NCI-H226 (cell line): ENCODE measurements around the gene CLDN8.

Source experiments
- DNase-seq: peaks from one replicate; pipeline ENCODE4 v3.0.0-alpha.2; 2015

Gene CLDN8

DNA sequence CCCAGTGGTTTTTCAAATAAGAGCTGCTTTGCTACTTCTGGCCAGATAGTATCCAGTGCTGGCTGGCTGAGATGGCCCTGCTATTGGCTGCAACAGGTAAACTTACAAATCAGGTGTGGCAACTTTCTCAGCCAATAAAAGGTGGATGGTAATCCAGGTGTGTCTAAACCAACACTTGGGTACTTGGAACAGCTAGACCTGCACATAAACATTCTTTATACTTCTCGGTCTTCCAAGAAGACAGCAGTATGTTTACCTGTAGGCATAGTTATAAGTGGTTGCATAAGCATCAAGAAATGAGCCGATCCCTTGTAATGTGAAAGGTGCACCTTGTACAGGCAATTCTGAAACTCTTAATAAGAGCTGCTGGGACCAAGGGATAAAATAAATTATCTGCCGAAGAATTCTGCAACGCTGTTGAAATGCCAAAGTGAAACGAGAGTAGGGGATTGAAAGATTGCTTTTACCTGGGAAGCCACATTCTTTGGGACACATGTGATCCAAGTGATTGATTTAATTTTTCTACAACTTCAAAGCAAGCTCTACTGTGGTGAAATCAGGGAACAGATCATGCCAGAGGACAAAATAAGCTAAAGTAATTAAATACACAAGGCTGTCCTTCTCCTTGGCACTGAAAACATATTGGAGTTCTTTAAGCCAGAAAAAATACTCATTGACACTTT is at the start of gene CLDN8:
Gene CLDN8, minus strand, starts transcription at position 57 of the 683 bp plus-strand sequence. CDS start 172 bp downstream, outside the sequence.
- DNase-seq: no peak

DNA sequence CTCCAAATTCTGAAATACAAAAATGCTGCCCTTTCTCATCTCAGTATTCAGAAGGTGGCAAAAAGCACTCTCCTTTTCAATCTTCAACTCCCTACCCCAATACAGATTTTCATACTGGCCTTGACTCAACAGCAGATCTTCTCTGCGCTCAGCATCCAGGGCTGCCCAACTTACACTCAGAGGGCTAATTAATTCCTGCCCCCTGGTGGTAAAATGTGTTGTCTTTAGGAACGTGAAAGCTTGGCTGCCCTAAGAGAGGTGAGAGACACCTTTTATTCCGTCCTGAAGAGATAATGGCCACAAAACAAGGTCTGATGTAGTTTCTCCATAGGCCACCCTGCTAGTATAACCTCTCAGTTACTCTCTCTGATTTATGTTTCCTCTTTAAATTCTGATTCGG is 41.9 kb upstream of the CLDN8 start:
- peak; percentile 18 for DNase-seq

- no peak for DNase-seq
Observed at GRCh38 chr21:30256100-30256499, 40.2 kb upstream of the CLDN8 start.

GRCh38 chr21:30255679-30256078 is 39.8 kb upstream of the CLDN8 start:
- DNase-seq: no peak

- peak; percentile 68 for DNase-seq
Observed at GRCh38 chr21:30251781-30252180, 35.9 kb upstream of the CLDN8 start.

DNA sequence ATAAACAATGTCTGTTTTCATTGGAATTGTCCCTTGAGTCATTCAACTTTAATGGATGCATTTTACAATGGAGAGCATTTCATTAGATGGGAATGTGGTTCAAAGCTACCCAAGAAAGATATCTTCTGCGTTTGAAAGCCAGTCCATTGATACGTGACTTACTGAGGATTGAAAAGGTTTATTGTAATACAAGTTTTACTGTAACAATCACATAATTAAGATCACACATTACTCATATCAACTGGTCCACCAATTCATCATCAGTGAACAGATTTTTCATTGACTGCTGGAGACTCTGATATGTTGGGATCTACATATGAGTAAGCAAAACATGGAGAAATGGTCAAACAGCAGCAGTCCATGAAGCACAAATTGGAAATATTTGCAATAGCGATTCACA is 34.0 kb upstream of the CLDN8 start:
- no peak for DNase-seq

GRCh38 chr21:30248844-30249243 is 32.9 kb upstream of the CLDN8 start:
- no peak for DNase-seq

DNA sequence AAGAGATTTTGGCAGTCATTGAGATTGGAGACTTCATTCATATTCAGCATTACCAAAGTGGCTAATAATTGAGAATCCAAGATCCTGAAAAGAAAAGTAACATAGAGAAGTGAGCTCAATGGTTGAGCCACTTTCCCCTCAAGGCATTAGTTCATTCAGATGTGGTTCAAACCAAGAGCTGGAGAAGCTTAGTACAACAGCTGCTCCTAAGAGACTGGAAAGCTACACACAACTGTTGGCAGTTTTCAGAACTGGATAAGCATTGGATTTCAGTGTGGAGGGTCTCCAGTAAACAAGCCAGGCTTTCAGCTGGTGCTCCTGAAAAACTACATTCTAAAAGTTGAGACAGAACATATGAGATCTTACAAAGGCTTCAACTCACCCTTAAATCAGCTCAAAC is 29.2 kb upstream of the CLDN8 start:
- DNase-seq: no peak

DNA sequence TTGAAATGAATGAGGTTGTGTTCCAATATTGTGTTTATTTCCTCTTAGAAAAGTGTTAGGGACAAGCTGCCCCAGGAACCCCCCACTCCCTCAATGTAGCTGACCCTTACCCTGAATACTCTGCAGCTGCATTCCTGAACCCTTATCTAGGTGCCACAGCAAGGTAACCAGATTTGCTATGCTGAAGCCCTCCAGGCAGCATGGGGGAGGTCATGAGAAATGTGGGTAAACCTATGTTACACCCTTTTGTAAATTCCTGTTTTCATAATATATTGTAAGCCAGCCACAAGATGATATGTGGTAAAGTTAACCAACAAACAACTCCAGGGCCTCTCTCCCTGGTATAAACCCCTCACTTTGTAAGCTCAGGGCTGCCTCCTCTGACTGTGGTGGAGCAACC is 27.8 kb upstream of the CLDN8 start:
- DNase-seq: peak; percentile 16

- peak; percentile 59 for DNase-seq
Observed at GRCh38 chr21:30240661-30241060, 24.8 kb upstream of the CLDN8 start.

GRCh38 chr21:30238168-30238567 is 22.3 kb upstream of the CLDN8 start:
- no peak for DNase-seq

- DNase-seq: peak; percentile 40
Observed at GRCh38 chr21:30234643-30235042, 18.7 kb upstream of the CLDN8 start.

DNA sequence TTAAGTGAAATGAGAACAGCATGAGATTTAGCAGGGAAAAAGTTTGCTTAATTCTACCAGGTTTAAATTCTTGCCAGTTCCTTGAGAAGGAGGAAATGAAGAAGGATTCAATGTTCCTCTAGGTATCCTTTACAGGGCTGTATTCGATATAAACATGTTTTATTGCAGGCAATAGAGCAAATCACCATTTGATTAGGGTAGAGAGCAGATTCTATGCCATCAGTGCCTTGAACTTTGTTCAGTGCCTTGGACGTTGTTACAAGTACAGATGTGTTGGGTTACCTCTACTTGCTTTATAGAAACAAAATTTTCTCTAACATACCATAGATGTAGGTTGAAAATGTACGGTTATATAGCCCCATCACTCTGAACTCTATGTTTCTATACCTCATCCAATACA is 18.2 kb upstream of the CLDN8 start:
- DNase-seq: no peak

DNA sequence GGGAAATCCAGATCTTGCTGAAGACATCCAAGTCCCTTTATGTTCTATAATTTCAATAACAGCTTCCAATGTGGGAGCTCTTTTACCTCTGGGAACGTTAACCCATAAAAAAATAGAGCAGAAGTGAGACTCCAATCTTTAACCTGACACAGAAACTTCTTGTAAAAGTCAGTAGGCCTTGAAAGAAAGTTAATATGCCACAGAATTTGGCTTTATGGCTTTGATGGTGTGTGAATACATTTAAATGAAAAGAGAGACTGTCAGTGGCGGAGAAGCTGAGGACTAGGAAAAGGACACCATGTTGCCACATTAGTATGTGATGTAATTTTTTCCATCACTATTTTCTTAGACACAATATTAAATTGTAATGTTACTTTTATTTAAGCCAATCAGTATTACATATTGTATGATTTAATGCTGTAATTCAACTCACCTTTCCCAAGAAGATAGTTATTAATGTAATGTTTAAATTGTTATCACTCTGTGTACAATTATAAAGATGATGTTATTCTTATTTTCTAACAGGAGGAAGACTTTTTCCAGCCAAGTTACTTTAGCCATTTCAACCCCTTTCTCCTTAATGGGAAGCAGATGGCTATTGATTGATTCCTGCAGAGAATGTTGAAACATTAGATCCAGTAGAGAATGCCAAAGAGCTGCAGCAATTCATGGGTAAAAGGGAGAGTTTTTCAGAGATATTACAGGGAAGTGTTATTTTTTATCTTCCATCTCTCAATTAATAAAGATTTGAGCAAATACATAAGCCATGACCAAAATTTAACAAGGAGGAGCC is 17.5 kb upstream of the CLDN8 start:
- no peak for DNase-seq

DNA sequence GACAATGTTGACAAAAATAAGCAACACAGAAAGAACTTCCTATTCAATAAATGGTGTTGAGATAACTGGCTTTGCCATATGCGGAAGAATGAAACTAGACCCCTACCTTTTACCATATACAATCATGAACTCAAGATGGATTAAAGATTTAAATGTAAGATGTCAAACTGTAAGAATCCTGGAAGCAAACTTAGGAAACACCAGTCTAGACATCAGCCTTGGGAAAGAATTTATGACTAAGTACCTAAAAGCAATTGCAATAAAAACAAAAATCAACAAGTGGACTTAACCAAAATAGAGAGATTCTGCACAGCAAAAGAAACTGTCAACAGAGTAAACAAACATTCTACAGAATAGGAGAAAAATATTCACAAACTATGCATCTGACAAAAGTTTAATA is 16.1 kb upstream of the CLDN8 start:
- DNase-seq: no peak

DNA sequence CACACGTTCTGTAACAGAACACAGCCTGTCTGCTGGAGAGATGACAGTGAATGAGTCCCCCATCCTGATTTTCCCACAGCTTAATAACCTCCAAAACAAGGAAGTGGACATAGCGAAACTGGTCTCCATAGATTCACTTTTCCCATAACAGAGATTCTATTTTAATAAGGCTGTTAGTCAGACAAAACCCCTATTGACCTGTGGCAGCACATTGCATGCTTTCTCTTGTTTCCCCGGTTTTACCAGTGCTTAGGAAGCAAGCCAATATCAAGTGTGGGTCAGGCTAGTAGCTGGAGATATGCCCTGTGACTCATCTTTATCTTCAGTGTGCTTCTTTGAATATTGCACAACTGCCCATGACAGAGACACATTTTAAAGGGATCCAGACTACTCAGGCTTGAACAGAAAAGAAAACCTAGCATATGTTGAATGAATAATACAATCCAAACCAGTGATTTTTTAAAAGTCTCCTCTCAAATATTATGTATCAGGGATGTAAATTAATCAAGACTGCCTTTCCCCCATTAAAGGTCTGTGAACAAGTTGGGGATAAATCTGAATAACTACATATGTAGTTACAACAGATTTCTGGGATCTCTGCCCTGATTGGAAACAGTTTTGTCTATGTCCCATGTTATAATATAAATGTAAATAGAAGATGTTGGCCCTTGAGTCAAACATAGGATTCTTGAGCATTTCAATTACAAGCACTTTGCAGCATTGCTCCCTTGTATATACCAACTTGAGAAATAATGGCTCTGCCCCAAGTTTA is 11.9 kb upstream of the CLDN8 start:
- DNase-seq: peak; percentile 95

- no peak for DNase-seq
Observed at GRCh38 chr21:30227128-30227527, 11.2 kb upstream of the CLDN8 start.

GRCh38 chr21:30223596-30223995 is 7.7 kb upstream of the CLDN8 start:
- no peak for DNase-seq

GRCh38 chr21:30222724-30223123 is 6.8 kb upstream of the CLDN8 start:
- DNase-seq: no peak

- DNase-seq: no peak
Observed at GRCh38 chr21:30211071-30211470, 4.8 kb downstream of the CLDN8 start.

DNA sequence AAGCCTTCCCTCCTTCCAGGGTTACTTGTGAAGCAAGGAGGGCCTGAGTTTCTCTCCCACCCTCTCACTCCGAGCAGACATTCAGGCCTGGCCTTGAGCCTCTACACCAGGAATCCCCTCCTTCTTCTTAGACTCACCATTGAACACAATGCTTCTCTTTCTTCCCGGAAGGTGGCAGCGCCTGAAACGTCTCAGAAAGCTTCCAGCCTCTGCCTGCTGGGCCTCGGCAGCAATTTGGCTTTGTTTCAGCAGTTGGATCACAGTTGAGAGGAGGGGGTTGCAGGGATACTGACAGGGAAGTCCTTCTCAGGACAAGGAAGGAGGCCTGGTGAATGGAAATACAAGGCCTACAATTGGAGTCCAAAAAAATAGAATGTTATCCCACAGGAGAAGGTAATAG is 6.3 kb downstream of the CLDN8 start:
- DNase-seq: no peak

- DNase-seq: no peak
Observed at GRCh38 chr21:30207252-30207579, 8.7 kb downstream of the CLDN8 start.

GRCh38 chr21:30206551-30207251 is 9.2 kb downstream of the CLDN8 start:
- peak; percentile 75 for DNase-seq
